Loucy (cell line): ENCODE measurements around the gene ATF1.

Experiments used
- H2AFZ ChIP-seq: fragments of 200-600 bp; sonication (generic); 2 replicates; pipeline ENCODE4 v1.6.0; 2016; ENCODE audit warnings: antibody characterized with exemption, mild to moderate bottlenecking, low read length, moderate library complexity
- H3F3A ChIP-seq: fragments of 200-600 bp; 2 replicates; pipeline ENCODE4 v1.6.0; 2016; ENCODE audit warnings: antibody characterized with exemption, low read depth, mild to moderate bottlenecking
- H3K27me3 ChIP-seq: fragments of 200-600 bp; sonication (generic); 2 replicates; pipeline ENCODE4 v1.6.1; 2014; ENCODE audit warnings: low read length, mild to moderate bottlenecking; ENCODE audit not compliant: insufficient read depth, poor library complexity, severe bottlenecking
- H3K36me3 ChIP-seq: fragments of 200-600 bp; sonication (generic); 2 replicates; pipeline ENCODE4 v1.6.1; 2016; ENCODE audit warnings: low read length; ENCODE audit not compliant: insufficient read depth
- H3K4me1 ChIP-seq: fragments of 200-600 bp; sonication (generic); 2 replicates; pipeline ENCODE4 v1.5.1; 2014; ENCODE audit warnings: low read length, mild to moderate bottlenecking; ENCODE audit not compliant: insufficient read depth, poor library complexity, severe bottlenecking
- H3K4me2 ChIP-seq: fragments of 200-600 bp; sonication (generic); 2 replicates; pipeline ENCODE4 v1.6.0; 2014; ENCODE audit warnings: antibody characterized with exemption, low read length, low read depth, mild to moderate bottlenecking; ENCODE audit not compliant: poor library complexity, severe bottlenecking
- H3K4me3 ChIP-seq: fragments of 200-600 bp; sonication (generic); 2 replicates; pipeline ENCODE4 v1.5.1; 2014; ENCODE audit warnings: low read length, mild to moderate bottlenecking, mixed read lengths; ENCODE audit not compliant: poor library complexity, severe bottlenecking
- H3K79me2 ChIP-seq: fragments of 200-600 bp; sonication (generic); 2 replicates; pipeline ENCODE4 v1.6.1; 2014; ENCODE audit warnings: low read length; ENCODE audit not compliant: insufficient read depth
- H3K9ac ChIP-seq: fragments of 200-600 bp; sonication (generic); 2 replicates; pipeline ENCODE4 v1.6.0; 2014; ENCODE audit warnings: mild to moderate bottlenecking, low read depth, low read length, moderate library complexity; ENCODE audit not compliant: poor library complexity, severe bottlenecking
- H3K9me2 ChIP-seq: fragments of 200-600 bp; sonication (generic); replicated peaks from 2 replicates; pipeline ENCODE4 v1.6.1; 2016; ENCODE audit warnings: low read depth, low read length, mixed read lengths
- H3K9me3 ChIP-seq: fragments of 200-600 bp; sonication (generic); 2 replicates; pipeline ENCODE4 v1.6.1; 2014; ENCODE audit warnings: mild to moderate bottlenecking, antibody characterized with exemption, low read length, low read depth; ENCODE audit not compliant: insufficient read depth
- H4K20me1 ChIP-seq: fragments of 200-600 bp; sonication (generic); 2 replicates; pipeline ENCODE4 v1.6.0; 2014; ENCODE audit warnings: antibody characterized with exemption, low read length, mild to moderate bottlenecking; ENCODE audit not compliant: insufficient read depth, poor library complexity, severe bottlenecking
- CTCF ChIP-seq: fragments of 200-600 bp; sonication (generic); conservative IDR thresholded peaks from 2 replicates; pipeline ENCODE4 v1.5.1; 2014; ENCODE audit warnings: mild to moderate bottlenecking, antibody characterized with exemption, low read length
- EZH2phosphoT487 ChIP-seq: fragments of 200-600 bp; IDR thresholded peaks from 2 replicates; pipeline ENCODE4 v1.6.1; 2018; ENCODE audit warnings: antibody characterized with exemption, mild to moderate bottlenecking, moderate library complexity, borderline replicate concordance

The ATF1 gene

GRCh38 chr12:50742776-50743175 lies 21.1 kb upstream of the ATF1 start:
- no peak overlapping the region for H2AFZ ChIP-seq
- no peaks in the 10 kb centered on the region for H3K9me2 ChIP-seq
- no peak overlapping the region for H3K4me2 ChIP-seq
- peaks cover 76% of the 10 kb centered on the region; the same call in 1 of the 2 replicates for H3K36me3 ChIP-seq
- H3K79me2 ChIP-seq, result no peaks in the 10 kb centered on the region
- TF ChIP-seq EZH2phosphoT487 (no peak), CTCF (no peak)
- no peaks in the 10 kb centered on the region for H3K27me3 ChIP-seq
- H3K4me1 ChIP-seq, result no peaks in the 10 kb centered on the region
- no peaks in the 10 kb centered on the region for H3F3A ChIP-seq
- no peak overlapping the region for H3K9ac ChIP-seq
- H3K9me3 ChIP-seq, result no peaks in the 10 kb centered on the region
- no peaks in the 10 kb centered on the region for H4K20me1 ChIP-seq
- no peak overlapping the region for H3K4me3 ChIP-seq

- TF ChIP-seq CTCF (no peak), EZH2phosphoT487 (no peak)
- H2AFZ ChIP-seq, result no peak overlapping the region
Observed at GRCh38 chr12:50745861-50746260, 18.0 kb upstream of the ATF1 start.

GRCh38 chr12:50746431-50746830 lies 17.5 kb upstream of the ATF1 start:
- H3K36me3 ChIP-seq, result peaks cover 45% of the 10 kb centered on the region; the same call in 1 of the 2 replicates

More at GRCh38 chr12:50745861-50746260, 18.0 kb upstream of the ATF1 start:
- Histone ChIP-seq H3K27me3 (no peaks in the 10 kb centered on the region), H3F3A (no peaks in the 10 kb centered on the region), H3K9me3 (no peaks in the 10 kb centered on the region), H3K36me3 (peaks cover 50% of the 10 kb centered on the region; the same call in 1 of the 2 replicates), H3K4me1 (no peaks in the 10 kb centered on the region), H3K9ac (no peak overlapping the region), H3K4me2 (no peak overlapping the region), H3K79me2 (no peaks in the 10 kb centered on the region), H3K9me2 (no peaks in the 10 kb centered on the region), H3K4me3 (no peak overlapping the region), H4K20me1 (no peaks in the 10 kb centered on the region)

More at GRCh38 chr12:50746431-50746830, 17.5 kb upstream of the ATF1 start:
- Histone ChIP-seq H3K79me2 (no peaks in the 10 kb centered on the region), H3K9me2 (no peaks in the 10 kb centered on the region), H3K9me3 (no peaks in the 10 kb centered on the region), H3K4me1 (no peaks in the 10 kb centered on the region), H3K4me3 (no peak overlapping the region), H3K4me2 (no peak overlapping the region), H3F3A (no peaks in the 10 kb centered on the region), H3K9ac (no peak overlapping the region), H4K20me1 (no peaks in the 10 kb centered on the region), H3K27me3 (no peaks in the 10 kb centered on the region), H2AFZ (no peak overlapping the region)
- TF ChIP-seq EZH2phosphoT487 (no peak), CTCF (no peak)
